Measurements from ENCODE around the gene LYPD3. TPM values are rescaled to one million over a fixed set of nuclear protein-coding genes. Genes with fewer than 3 reads are reported as not detected.

Gene LYPD3
- total RNA-seq, 2 donors from 2014 or later, result 0.41 TPM; not detected in 1

- no peak overlapping the region for H3K27ac ChIP-seq
- no peaks in the 10 kb centered on the region for H3K9me3 ChIP-seq
- H3K27me3 ChIP-seq (replicated peaks; ENCODE audit: insufficient read depth), result no peaks in the 10 kb centered on the region
- DNase-seq (ENCODE audit: low spot score), result no peak
- H3K4me1 ChIP-seq (ENCODE audit: control insufficient read depth in 1 of 2, low read depth in 2 of 2), result no peaks in the 10 kb centered on the region
- no peak for TF ChIP-seq CTCF (IDR thresholded peaks at IDR 0.05)
- H3K4me3 ChIP-seq, result no peak overlapping the region
- H3K36me3 ChIP-seq, result no peaks in the 10 kb centered on the region
- no peak for ATAC-seq (ENCODE audit: insufficient number of reproducible peaks, low FRiP score, low read depth)
Measured at GRCh38 chr19:43455321-43456113, 9.9 kb downstream of the LYPD3 start.

GRCh38 chr19:43454031-43454430 lies 11.4 kb downstream of the LYPD3 start:
- H3K4me3 ChIP-seq, result no peak overlapping the region
- H3K36me3 ChIP-seq, result no peaks in the 10 kb centered on the region
- no peaks in the 10 kb centered on the region for H3K27me3 ChIP-seq (replicated peaks; ENCODE audit: insufficient read depth)
- H3K4me1 ChIP-seq (ENCODE audit: control insufficient read depth in 1 of 2, low read depth in 2 of 2), result no peaks in the 10 kb centered on the region
- H3K27ac ChIP-seq, result no peak overlapping the region
- H3K9me3 ChIP-seq, result no peaks in the 10 kb centered on the region
- DNase-seq (ENCODE audit: low spot score) (no peak), ATAC-seq (ENCODE audit: insufficient number of reproducible peaks, low FRiP score, low read depth) (no peak)
- no peak for TF ChIP-seq CTCF (IDR thresholded peaks at IDR 0.05)

- no peak for TF ChIP-seq CTCF (IDR thresholded peaks at IDR 0.05)
- ATAC-seq (ENCODE audit: insufficient number of reproducible peaks, low FRiP score, low read depth), result no peak
Measured at GRCh38 chr19:43452582-43452981, 12.8 kb downstream of the LYPD3 start.

GRCh38 chr19:43450545-43450997 lies 14.8 kb downstream of the LYPD3 start:
- H3K27me3 ChIP-seq (replicated peaks; ENCODE audit: insufficient read depth), result no peaks in the 10 kb centered on the region
- no peak overlapping the region for H3K27ac ChIP-seq
- no peak for ATAC-seq (ENCODE audit: insufficient number of reproducible peaks, low FRiP score, low read depth)
- H3K4me3 ChIP-seq, result no peak overlapping the region
- H3K9me3 ChIP-seq, result no peaks in the 10 kb centered on the region
- H3K36me3 ChIP-seq, result no peaks in the 10 kb centered on the region
- no peaks in the 10 kb centered on the region for H3K4me1 ChIP-seq (ENCODE audit: control insufficient read depth in 1 of 2, low read depth in 2 of 2)
- no peak for TF ChIP-seq CTCF (IDR thresholded peaks at IDR 0.05)
- no peak for DNase-seq (ENCODE audit: low spot score)

More at GRCh38 chr19:43452582-43452981, 12.8 kb downstream of the LYPD3 start:
- Histone ChIP-seq H3K27me3 (replicated peaks; ENCODE audit: insufficient read depth) (no peaks in the 10 kb centered on the region), H3K27ac (no peak overlapping the region), H3K36me3 (no peaks in the 10 kb centered on the region), H3K4me3 (no peak overlapping the region), H3K9me3 (no peaks in the 10 kb centered on the region), H3K4me1 (ENCODE audit: control insufficient read depth in 1 of 2, low read depth in 2 of 2) (no peaks in the 10 kb centered on the region)
- no peak for DNase-seq (ENCODE audit: low spot score)

- Histone ChIP-seq H3K4me3 (no peak overlapping the region), H3K4me1 (ENCODE audit: control insufficient read depth in 1 of 2, low read depth in 2 of 2) (no peaks in the 10 kb centered on the region), H3K9me3 (no peaks in the 10 kb centered on the region), H3K27me3 (replicated peaks; ENCODE audit: insufficient read depth) (no peaks in the 10 kb centered on the region), H3K27ac (no peak overlapping the region), H3K36me3 (no peaks in the 10 kb centered on the region)
- no peak for DNase-seq (ENCODE audit: low spot score)
- ATAC-seq (ENCODE audit: insufficient number of reproducible peaks, low FRiP score, low read depth), result no peak
- TF ChIP-seq CTCF (IDR thresholded peaks at IDR 0.05), result no peak
Measured at GRCh38 chr19:43447655-43448054, 17.8 kb downstream of the LYPD3 start.

Data from thoracic aorta (tissue), 2 donors.